ENCODE results near the gene STOX2.

DNA sequence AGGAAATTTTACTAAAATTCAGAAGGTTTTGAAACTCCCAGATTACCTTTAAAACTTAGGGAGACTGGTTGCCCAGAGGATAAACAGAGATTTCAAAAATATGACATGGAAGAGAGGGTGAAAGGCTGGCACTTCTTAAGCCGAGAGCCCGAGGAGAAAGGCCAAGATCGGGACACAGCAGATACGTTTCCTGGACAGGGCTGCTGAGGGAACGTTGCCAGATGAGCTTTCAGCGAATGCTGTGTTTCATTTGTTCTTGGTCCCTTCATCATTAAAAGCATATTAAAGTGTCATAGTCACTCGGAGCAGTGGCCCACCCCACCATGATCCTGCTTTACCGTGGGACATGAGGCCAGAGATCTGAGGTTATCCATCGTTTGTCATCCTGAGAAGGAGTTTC, 37.9 kb upstream of the STOX2 start:
- TF ChIP-seq GATA2 (IDR thresholded peaks at IDR 0.05; ENCODE audit: low read depth, low read length) (no peak), GATA3 (IDR thresholded peaks at IDR 0.05; ENCODE audit: low read depth, low read length) (no peak)

All from SH-SY5Y (cell line).